Effector CD4-positive, alpha-beta T cell (primary cell): ENCODE data around the gene NKX2-8.
"Not testable (repeated sequence)": the region's sequence is repeated elsewhere in the genome, so short reads cannot be mapped to it uniquely, and the experiment has no call there.

Source experiments
- DNase-seq: peaks from one replicate; pipeline ENCODE4 v3.0.0-alpha.2; 2020

The NKX2-8 gene

GRCh38 chr14:36580141-36580855 is 2.1 kb downstream of the NKX2-8 start:
- no peak for DNase-seq

DNA sequence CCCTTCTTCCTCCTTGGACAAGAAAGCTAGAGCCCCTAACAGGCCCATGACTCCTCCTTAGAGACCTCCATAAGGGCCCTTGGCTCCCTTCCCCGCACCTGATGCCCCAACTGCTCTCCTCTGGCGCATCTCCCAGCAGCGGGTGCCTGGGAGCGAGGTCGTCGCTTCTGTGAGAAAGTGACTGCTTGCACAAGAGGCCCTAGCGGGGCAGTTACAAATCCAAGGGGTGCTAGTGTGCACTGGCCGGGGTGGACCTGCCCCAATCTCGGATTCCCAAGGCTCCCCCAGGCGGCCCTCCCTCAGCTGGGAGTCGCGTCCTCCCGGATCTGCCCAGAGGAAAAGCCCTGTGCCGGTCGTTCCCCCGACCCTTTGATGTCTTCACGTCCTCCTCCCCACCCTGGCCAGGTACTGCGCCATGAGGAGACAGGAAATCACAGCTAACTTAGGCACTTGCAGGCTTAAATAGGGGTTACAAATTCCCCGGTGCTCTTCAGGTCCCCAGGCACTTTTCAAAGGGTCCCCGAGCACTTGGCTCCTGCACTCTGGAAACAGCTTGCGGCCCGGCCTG is 2.8 kb downstream of the NKX2-8 start:
- no peak for DNase-seq

GRCh38 chr14:36579001-36579555 is 3.3 kb downstream of the NKX2-8 start:
- DNase-seq, result no peak

- no peak for DNase-seq
Measured at GRCh38 chr14:36570065-36570464, 12.3 kb downstream of the NKX2-8 start.

GRCh38 chr14:36556811-36557433 is 25.5 kb downstream of the NKX2-8 start:
- no peak for DNase-seq

DNA sequence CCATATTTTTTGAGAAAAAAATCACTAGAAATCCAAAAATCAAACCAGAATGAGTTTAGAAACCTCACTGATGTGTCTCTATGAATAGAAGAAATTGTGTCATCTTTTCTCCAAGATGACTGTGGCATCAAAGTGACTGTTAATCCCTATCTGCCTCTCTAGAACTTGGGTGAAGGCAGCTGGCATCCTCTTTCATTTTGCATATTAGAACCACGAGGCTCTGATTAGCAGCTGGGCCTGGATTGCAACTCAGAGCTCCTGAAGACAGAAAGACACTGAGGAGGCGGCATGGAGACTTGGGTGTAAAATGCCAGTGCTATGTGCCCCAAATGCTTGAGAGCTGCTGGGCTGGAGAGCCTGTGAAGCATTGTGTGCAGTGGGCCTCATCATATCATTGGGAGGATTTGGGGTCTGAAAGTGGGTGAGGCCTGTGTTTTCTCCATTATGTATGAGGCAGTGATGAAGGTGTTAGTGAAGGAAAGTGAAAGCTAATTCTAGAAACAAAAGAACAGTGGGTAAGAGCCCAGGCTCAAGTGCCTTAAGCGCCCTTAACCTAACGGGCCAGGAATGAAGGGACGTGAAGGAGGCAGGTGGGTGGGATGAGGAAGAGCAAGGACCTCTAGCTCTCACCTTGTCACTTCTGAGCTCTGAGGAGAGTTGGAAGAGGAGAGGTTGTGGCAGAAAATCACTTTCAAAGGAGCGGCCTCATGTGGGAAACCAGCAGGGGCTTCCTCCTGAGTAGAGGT is 26.2 kb downstream of the NKX2-8 start:
- DNase-seq, result no peak

GRCh38 chr14:36553656-36554260 is 28.7 kb downstream of the NKX2-8 start:
- no peak for DNase-seq

DNA sequence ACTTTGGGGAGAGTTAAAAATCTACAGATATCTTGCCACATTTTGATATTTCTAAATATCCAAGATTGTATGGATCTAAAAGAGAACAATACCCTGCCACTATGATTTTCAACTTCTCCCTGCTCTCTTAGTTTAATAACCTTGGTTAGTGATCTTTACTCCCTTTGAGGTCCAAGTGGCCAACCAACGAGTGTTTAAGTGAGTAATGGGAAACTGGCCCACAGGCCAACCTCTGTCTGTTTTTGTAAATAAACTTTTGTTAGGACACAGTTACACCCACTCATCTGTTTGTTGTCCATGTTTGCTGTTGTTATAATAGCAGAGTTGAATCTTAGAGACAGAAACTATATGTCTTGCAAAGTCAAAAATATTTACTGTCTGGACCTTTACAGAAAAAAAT is 31.5 kb downstream of the NKX2-8 start:
- DNase-seq, result no peak

DNA sequence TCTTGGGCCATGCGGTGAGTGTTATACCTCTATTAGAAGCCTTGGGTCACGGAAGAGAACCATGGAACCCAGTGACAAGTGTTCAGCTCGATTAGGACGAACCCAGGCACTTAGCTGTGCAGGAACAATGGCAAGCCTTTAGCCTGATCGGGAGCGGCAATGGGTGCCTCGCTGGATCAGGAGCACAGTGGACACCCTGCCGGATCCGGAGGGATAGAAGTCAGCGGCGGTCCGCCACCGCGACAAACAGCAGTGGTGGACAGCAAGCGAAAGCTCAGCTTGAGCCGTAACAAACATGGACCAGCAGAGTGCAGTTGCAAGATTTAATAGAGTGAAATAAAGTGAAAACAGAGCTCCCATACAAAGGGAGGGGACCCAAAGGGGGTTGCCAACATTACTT is 38.1 kb downstream of the NKX2-8 start:
- DNase-seq, result not testable (repeated sequence)

DNA sequence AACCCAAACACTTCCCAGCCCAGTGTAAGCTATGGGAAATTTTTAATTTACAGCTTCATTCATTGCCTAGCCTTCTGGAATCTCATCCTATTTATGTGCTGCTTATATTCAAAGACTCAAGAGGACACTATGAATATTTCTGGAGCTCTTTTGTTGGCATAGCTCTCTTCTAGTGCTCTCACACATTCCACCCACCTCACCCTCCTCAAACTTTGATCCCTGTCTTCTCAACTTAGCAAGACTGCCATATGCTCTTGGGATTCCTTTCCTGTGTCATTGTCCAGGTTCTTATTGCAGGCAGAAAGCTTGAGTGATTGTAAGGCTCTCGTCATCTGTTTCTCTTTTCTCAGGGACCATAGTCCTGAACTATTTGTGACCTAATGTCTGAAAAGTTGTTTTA is 44.4 kb downstream of the NKX2-8 start:
- DNase-seq, result no peak
